HG02763 (cell line): ENCODE results near the gene RNF38.
"Not testable (repeated sequence)": the region's sequence is repeated elsewhere in the genome, so short reads cannot be mapped to it uniquely, and the experiment has no call there.

Source experiments
- ATAC-seq: cut with Tn5 transposase; IDR thresholded peaks from one replicate; pipeline ENCODE4 v1.9.1; 2021; ENCODE audit warnings: mild to moderate bottlenecking, moderate library complexity; ENCODE audit not compliant: unreplicated experiment

RNF38 gene

GRCh38 chr9:36399980-36400331 is at the start of gene RNF38:
RNF38 (minus strand) TSS chr9:36400269; CDS start chr9:36400108, 161 bp downstream.
- no peak for ATAC-seq

DNA sequence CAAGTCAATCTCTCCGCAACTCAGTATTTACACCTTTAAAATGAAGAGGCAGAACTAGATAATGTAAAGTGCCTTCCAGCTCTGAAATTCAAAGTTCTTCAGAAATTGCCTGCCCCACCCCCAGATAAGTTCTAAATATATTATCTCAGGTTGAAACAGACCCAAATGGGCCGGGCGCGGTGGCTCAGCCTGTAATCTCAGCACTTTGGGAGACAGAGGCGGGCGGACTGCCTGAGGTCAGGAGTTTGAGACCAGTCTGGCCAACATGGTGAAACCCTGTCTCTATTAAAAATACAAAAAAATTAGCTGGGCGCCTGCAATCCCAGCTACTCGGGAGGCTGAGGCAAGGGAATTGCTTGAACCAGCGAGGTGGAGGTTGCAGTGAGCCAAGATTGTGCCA is 48.5 kb upstream of the RNF38 start:
- not testable (repeated sequence) for ATAC-seq

DNA sequence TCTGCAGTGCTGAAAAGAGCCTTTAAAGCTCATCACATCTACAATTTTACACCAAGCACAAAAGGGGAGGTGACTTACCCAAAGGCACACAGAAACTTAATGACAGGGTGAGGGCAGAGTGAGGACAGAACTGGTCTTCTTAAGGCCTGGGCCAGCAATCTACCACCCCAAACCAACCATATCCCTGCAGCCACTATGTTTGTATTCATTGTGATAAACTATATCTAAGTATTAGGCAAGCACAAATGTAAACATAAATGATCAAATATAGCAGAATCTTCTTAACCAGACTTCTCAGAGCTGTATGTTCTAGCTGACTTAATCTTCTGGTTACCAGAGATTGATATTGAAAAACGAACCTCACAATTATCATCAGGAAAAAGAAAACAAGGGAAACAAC is 47.9 kb upstream of the RNF38 start:
- ATAC-seq = no peak

DNA sequence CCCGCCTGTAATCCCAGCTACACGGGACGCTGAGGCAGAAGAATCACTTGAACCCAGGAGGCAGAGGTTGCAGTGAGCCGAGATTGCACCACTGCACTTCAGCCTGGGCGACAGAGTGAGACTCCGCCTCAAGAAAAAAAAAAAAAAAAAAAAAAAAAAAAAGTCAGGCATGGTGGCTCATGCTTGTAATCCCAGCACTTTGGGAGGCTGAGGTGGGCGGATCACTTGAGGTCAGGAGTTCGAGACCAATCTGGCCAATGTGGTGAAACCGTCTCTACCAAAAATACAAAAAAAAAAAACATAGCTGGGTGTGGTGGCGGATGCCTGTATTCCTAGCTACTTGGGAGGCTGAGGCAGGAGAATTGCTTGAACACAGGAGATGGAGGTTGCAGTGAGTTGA is 46.6 kb upstream of the RNF38 start:
- ATAC-seq = not testable (repeated sequence)

DNA sequence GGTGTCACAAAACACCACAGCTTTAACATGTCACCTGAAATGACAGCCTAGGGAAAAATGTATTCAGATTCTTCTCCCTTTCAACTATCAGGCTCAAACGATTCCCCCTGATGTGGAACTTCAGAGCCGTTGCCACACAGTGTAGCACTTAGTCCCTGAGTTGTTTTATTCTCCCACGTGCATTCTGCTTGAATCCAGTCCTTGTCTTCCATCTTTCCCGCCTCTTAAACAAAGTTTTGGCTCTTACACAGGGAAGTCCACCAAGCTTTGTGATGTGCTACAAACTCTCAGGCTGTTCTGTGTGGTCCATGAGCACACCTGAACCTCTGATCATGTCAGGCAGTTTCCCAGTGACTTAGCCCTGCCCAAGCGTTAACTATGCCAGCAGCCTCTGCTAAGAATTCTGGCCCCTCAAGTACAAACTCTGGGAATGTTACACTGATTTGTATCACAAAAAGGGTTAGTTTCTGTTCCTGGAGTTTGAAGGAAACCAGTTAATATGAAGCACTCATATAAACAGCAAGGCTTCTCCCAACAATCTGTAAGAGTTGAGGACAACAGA is 45.8 kb upstream of the RNF38 start:
- no peak for ATAC-seq

DNA sequence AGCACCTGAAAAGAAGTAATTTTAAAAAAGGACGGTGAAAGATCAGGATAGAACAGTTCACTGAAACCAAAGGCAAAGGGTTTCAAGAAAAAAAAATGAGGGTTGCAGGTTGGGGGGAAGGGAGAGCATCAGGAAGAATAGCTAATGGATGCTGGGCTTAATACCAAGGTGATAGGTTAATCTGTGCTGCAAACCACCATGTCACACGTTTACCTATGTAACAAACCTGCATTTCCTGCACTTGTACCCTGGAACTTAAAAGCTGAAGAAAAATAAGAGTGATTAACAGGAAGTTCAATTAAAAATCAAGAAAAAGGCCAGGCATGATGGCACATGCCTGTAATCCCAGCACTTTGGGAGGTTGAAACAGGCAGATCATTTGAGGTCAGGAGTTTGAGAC is 44.1 kb upstream of the RNF38 start:
- no peak for ATAC-seq

GRCh38 chr9:36443581-36443980 is 43.5 kb upstream of the RNF38 start:
- ATAC-seq = no peak

GRCh38 chr9:36442710-36443109 is 42.6 kb upstream of the RNF38 start:
- ATAC-seq = no peak

DNA sequence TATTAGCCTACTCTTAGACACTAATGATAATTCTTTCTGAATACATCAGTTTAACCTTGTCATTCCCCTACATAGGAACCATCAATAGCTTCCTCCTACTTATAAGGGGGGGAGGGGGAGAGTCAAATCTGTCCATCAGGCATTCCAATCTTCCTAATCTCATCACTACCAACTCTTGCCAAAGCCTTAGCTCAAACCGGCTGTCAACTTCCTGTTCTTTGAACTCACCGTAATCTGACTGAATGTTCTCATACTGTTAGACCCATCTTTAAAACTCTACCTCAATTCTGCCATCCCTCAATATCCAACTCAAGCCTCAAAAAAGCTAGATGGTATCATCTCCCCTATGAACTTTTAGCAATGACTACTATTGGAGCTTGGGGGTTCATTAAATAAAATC is 41.9 kb upstream of the RNF38 start:
- no peak for ATAC-seq

GRCh38 chr9:36438536-36439236 is 38.6 kb upstream of the RNF38 start:
- no peak for ATAC-seq

GRCh38 chr9:36437790-36438189 is 37.7 kb upstream of the RNF38 start:
- ATAC-seq = no peak

- ATAC-seq = no peak
These were observed 36.8 kb upstream of the RNF38 start for GRCh38 chr9:36436909-36437308.

DNA sequence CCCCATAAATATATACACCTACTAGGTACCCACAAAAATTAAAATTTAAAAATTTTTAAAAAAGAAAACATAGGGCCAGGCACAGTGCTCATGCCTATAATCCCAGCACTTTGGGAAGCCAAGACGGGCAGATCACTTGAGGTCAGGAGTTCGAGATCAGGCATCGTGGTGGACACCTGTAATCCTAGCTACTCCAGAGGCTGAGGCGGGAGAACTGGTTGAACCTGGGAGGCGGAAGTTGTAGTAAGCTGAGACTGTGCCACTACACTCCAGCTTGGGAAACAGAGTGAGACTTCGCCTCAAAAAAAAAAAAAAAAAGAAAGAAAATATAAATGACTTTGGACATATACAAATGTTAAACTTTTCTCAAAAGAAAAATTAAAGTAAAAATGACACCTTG is 33.3 kb upstream of the RNF38 start:
- no peak for ATAC-seq

- ATAC-seq = no peak
These were observed 31.0 kb upstream of the RNF38 start for GRCh38 chr9:36431078-36431477.

- no peak for ATAC-seq
These were observed 26.9 kb upstream of the RNF38 start for GRCh38 chr9:36426945-36427344.

DNA sequence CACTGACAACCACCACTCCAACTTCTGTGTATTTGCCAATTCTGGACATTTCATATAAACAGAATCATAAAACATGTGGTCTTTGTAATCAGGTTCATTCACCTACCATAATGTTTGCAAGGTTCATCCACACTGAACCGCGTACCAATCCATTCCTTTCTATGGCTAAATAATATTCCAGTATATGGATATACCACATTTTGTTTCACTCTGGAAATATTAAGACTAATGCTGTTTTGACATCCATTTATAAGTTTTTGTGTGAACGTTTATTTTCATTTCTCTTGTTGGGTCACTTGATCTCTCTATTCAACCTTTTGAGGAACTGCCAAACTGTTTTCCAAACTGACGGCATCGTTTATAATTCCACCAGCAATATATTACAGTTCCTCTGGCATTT is 26.3 kb upstream of the RNF38 start:
- no peak for ATAC-seq

GRCh38 chr9:36424289-36425055 is 24.4 kb upstream of the RNF38 start:
- ATAC-seq = no peak

DNA sequence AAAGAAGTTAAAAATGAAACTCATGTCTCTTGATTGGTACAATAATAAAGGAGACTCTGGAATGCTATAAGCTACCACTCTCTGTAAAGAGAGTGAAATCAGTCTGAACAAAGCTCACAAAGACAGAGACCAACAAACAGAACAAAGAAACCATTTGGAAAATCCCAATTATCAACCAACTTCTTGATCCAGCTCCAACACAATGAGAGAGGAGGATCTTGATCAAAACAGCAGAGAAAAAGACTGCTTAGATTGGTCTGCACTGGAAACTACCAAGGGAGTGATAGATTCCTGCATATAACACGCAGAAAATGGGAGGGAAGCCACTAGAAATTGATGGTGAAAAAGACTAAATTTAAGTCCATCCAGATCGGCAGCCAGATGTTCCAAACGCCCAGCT is 23.1 kb upstream of the RNF38 start:
- no peak for ATAC-seq

DNA sequence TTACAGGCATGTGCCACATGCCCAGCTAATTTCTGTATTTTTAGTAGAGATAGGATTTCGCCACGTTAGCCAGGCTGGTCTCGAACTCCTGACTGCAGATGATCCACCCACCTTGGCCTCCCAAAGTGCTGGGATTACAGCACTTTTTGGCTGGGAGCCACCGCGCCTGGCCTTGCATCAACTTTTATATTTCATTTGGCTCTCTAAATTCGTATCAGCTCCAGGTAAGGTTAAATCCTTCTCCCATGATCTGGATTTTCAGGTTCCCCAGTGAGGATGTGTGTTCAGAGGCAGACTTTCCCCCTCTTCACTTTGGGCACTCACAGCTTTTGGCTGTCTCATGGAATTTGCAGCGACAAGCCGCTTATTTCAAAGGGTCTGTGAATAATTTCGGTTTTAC is 16.8 kb upstream of the RNF38 start:
- no peak for ATAC-seq

DNA sequence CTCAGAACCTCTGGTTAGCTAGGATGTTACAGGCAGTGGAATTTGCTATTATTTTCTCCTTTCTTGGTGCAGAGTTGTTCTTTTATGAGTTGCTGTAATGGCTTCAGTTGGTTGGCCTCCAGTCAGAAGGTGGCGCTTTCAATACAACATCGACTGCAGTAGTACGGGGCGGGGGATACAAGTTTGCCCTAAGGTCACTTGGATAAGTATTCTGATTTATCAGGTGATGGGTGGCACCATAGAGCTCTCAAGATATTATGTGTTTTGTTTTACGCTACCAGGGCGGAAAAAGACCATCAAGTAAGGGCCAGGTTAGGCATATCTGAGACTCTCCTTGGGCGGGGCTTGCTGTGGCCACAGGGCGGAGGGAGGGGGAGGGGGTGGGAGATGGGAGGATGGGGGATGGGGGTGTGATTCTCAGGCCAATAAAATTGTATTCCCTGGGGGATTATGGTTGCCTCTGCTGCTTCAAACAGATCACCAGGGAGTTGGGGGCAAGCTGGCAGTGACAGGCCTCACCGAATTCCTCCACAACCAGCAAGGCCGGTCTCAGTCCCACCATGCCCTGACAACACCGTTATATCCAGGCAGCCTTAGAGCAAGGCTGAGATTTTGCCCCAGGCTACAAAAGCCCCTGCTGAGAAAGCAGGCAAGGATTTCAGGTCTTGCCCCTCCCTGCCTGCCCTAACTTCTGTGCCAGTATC is 15.9 kb upstream of the RNF38 start:
- no peak for ATAC-seq

- not testable (repeated sequence) for ATAC-seq
These were observed 11.3 kb upstream of the RNF38 start for GRCh38 chr9:36411410-36411809.

- ATAC-seq = not testable (repeated sequence)
These were observed 9.0 kb upstream of the RNF38 start for GRCh38 chr9:36409076-36409475.
